Vagina (tissue), 2 donors: Measurements from ENCODE around the gene XIRP2. TPM values are rescaled to one million over a fixed set of nuclear protein-coding genes. Genes with fewer than 3 reads are reported as not detected.

Source experiments
- DNase-seq, 2 donors: peaks; one replicate each; pipeline ENCODE4 v3.0.0-alpha.2; 2017; ENCODE audit errors: extremely low spot score in 2 of 2
- H3K27ac ChIP-seq: fragments of 200-600 bp; sonication (generic); one replicate; pipeline ENCODE4 v1.5.1; 2019
- H3K27me3 ChIP-seq: fragments of 200-600 bp; sonication (generic); one replicate; pipeline ENCODE4 v1.5.1; 2019
- H3K36me3 ChIP-seq, 2 donors: fragments of 200-600 bp; sonication (generic); one replicate each; pipeline ENCODE4 v1.5.1; 2017 to 2019
- H3K4me1 ChIP-seq: fragments of 200-600 bp; sonication (generic); one replicate; pipeline ENCODE4 v1.5.1; 2019
- H3K4me3 ChIP-seq, 2 donors: fragments of 200-600 bp; sonication (generic); 1 replicate in 1 of 2; 2 replicates in 1 of 2; pipeline ENCODE4 v1.5.1; 2016 to 2019
- H3K9me3 ChIP-seq: fragments of 200-600 bp; sonication (generic); one replicate; pipeline ENCODE4 v1.5.1; 2019
- CTCF ChIP-seq, 3 experiments: fragments of 450-650 bp in 2 of 3; fragments of 200-600 bp in 1 of 3; sonication (generic) in 1 of 3; IDR thresholded peaks; one replicate each; pipeline ENCODE4 v1.5.1; 2017 to 2019; ENCODE audit warnings: antibody characterized with exemption in 3 of 3, mild to moderate bottlenecking in 2 of 3, moderate library complexity in 2 of 3
- POLR2A ChIP-seq, 2 donors: fragments of 450-650 bp; IDR thresholded peaks; one replicate each; pipeline ENCODE4 v1.6.1; 2017; ENCODE audit warnings: antibody characterized with exemption in 2 of 2, mild to moderate bottlenecking in 2 of 2, moderate library complexity in 2 of 2
- POLR2AphosphoS5 ChIP-seq, 2 donors: sonication (generic); formaldehyde crosslinking; IDR thresholded peaks; one replicate each; pipeline ENCODE4 v1.9.0; 2017; ENCODE audit warnings: antibody characterized with exemption in 2 of 2, mild to moderate bottlenecking in 2 of 2, low read depth in 1 of 2; ENCODE audit not compliant: insufficient read depth in 1 of 2
- intact Hi-C: fragments of 100-400 bp; cut with DNase I; formaldehyde crosslinking; loops from one replicate; pipeline ENCODE4 v1.15.1; 2023
- total RNA-seq: library from RNA; depleted of rRNA; stranded (reverse); fragments of >200 nt; gene quantifications from one replicate; pipeline ENCODE4 v1.2.3, GENCODE V29; 2016

The XIRP2 gene
- total RNA-seq, 1 donor from 2014 or later, result not detected

- no peaks in the 10 kb centered on the region for H3K36me3 ChIP-seq
- TF ChIP-seq POLR2AphosphoS5 (IDR thresholded peaks at IDR 0.05; ENCODE audit: insufficient read depth in 1 of 2, low read depth in 1 of 2) (no peak), POLR2A (IDR thresholded peaks at IDR 0.05) (no peak), CTCF (IDR thresholded peaks at IDR 0.05) (no peak)
These were observed 73.7 kb downstream of the XIRP2 start for GRCh38 chr2:166961933-166962332.

GRCh38 chr2:166969486-166969885 lies 81.2 kb downstream of the XIRP2 start:
- H3K27ac ChIP-seq, result no peak overlapping the region
- TF ChIP-seq POLR2A (IDR thresholded peaks at IDR 0.05), result no peak
- TF ChIP-seq POLR2AphosphoS5 (IDR thresholded peaks at IDR 0.05; ENCODE audit: insufficient read depth in 1 of 2, low read depth in 1 of 2), result no peak
- no peak for TF ChIP-seq CTCF (IDR thresholded peaks at IDR 0.05)
- DNase-seq, result no peak
- no peaks in the 10 kb centered on the region for H3K36me3 ChIP-seq
- no peaks in the 10 kb centered on the region for H3K27me3 ChIP-seq
- no peaks in the 10 kb centered on the region for H3K4me1 ChIP-seq
- no peak overlapping the region for H3K4me3 ChIP-seq
- intact Hi-C loops, result no loop called here
- no peaks in the 10 kb centered on the region for H3K9me3 ChIP-seq

More at GRCh38 chr2:166961933-166962332, 73.7 kb downstream of the XIRP2 start:
- H3K4me3 ChIP-seq, result no peak overlapping the region
- no peak overlapping the region for H3K27ac ChIP-seq
- H3K9me3 ChIP-seq, result no peaks in the 10 kb centered on the region
- no peaks in the 10 kb centered on the region for H3K4me1 ChIP-seq
- DNase-seq, result no peak
- intact Hi-C loops, result no loop called here
- no peaks in the 10 kb centered on the region for H3K27me3 ChIP-seq

GRCh38 chr2:166972002-166972401 lies 83.7 kb downstream of the XIRP2 start:
- H3K4me1 ChIP-seq, result no peaks in the 10 kb centered on the region
- H3K36me3 ChIP-seq, result no peaks in the 10 kb centered on the region
- no peaks in the 10 kb centered on the region for H3K27me3 ChIP-seq
- no peaks in the 10 kb centered on the region for H3K9me3 ChIP-seq
- no peak overlapping the region for H3K4me3 ChIP-seq
- intact Hi-C loops, result no loop called here
- no peak for DNase-seq
- TF ChIP-seq POLR2AphosphoS5 (IDR thresholded peaks at IDR 0.05; ENCODE audit: insufficient read depth in 1 of 2, low read depth in 1 of 2), result no peak
- H3K27ac ChIP-seq, result no peak overlapping the region

- no peaks in the 10 kb centered on the region for H3K4me1 ChIP-seq
- H3K36me3 ChIP-seq, result no peaks in the 10 kb centered on the region
- TF ChIP-seq CTCF (IDR thresholded peaks at IDR 0.05), result no peak
- no peak for TF ChIP-seq POLR2A (IDR thresholded peaks at IDR 0.05)
- TF ChIP-seq POLR2AphosphoS5 (IDR thresholded peaks at IDR 0.05; ENCODE audit: insufficient read depth in 1 of 2, low read depth in 1 of 2), result no peak
- no peaks in the 10 kb centered on the region for H3K27me3 ChIP-seq
- intact Hi-C loops, result no loop called here
- H3K9me3 ChIP-seq, result no peaks in the 10 kb centered on the region
- H3K27ac ChIP-seq, result no peak overlapping the region
- no peak for DNase-seq
- no peak overlapping the region for H3K4me3 ChIP-seq
These were observed 84.1 kb downstream of the XIRP2 start for GRCh38 chr2:166972418-166972817.

- no peak overlapping the region for H3K4me3 ChIP-seq
- no peak for TF ChIP-seq POLR2AphosphoS5 (IDR thresholded peaks at IDR 0.05; ENCODE audit: insufficient read depth in 1 of 2, low read depth in 1 of 2)
- TF ChIP-seq CTCF (IDR thresholded peaks at IDR 0.05), result no peak
- H3K36me3 ChIP-seq, result no peaks in the 10 kb centered on the region
- H3K27me3 ChIP-seq, result no peaks in the 10 kb centered on the region
- intact Hi-C loops, result no loop called here
- no peak overlapping the region for H3K27ac ChIP-seq
- no peak for DNase-seq
- no peaks in the 10 kb centered on the region for H3K4me1 ChIP-seq
- H3K9me3 ChIP-seq, result no peaks in the 10 kb centered on the region
These were observed 95.9 kb downstream of the XIRP2 start for GRCh38 chr2:166984188-166984587.

GRCh38 chr2:166984797-166985196 lies 96.5 kb downstream of the XIRP2 start:
- no peak overlapping the region for H3K27ac ChIP-seq
- no peak overlapping the region for H3K4me3 ChIP-seq
- no peaks in the 10 kb centered on the region for H3K27me3 ChIP-seq
- no peak for DNase-seq
- H3K36me3 ChIP-seq, result no peaks in the 10 kb centered on the region
- H3K9me3 ChIP-seq, result no peaks in the 10 kb centered on the region
- TF ChIP-seq POLR2AphosphoS5 (IDR thresholded peaks at IDR 0.05; ENCODE audit: insufficient read depth in 1 of 2, low read depth in 1 of 2), result no peak
- no peak for TF ChIP-seq CTCF (IDR thresholded peaks at IDR 0.05)
- TF ChIP-seq POLR2A (IDR thresholded peaks at IDR 0.05), result no peak
- H3K4me1 ChIP-seq, result no peaks in the 10 kb centered on the region
- intact Hi-C loops, result no loop called here
